HepG2 (cell line): ENCODE results near the gene BFSP1. TPM values are rescaled to one million over a fixed set of nuclear protein-coding genes. Genes with fewer than 3 reads are reported as not detected.

Experiments
- ATAC-seq: fragments of 200-7000 bp; cut with Tn5 transposase; 3 replicates; pipeline ENCODE4 v1.9.1; 2020; ENCODE audit warnings: mild to moderate bottlenecking, moderate library complexity
- BruUV-seq: library from RNA; stranded (reverse); fragments of 400-500 nt; replicated peaks from 2 replicates; lab custom pipeline; 2021; lab: Mats Ljungman, UMichigan
- CTCF ChIA-PET: fragments of 300-600 bp; formaldehyde crosslinking; extraction: SDS; loops from one replicate; lab custom pipeline; 2021; ENCODE audit warnings: low total read pairs, inconsistent platforms, low intra/inter-chr PET ratio; lab: Yijun Ruan, JAX
- POLR2A ChIA-PET: fragments of 350-600 bp; sonication (Branson Sonifier 250); formaldehyde crosslinking; loops from one replicate; lab custom pipeline; 2020; ENCODE audit warnings: antibody characterized with exemption, inconsistent platforms; lab: Yijun Ruan, JAX
- DNase-seq: peaks from one replicate; pipeline ENCODE4 v3.0.0-alpha.2; 2015; ENCODE audit warnings: low spot score
- FAIRE-seq: peaks from 3 replicates; lab custom pipeline; 2011; peaks lifted over from hg19 to GRCh38; lab: Jason Lieb, UNC
- H2AFZ ChIP-seq: one replicate; pipeline ENCODE4 v1.6.1; 2011; ENCODE audit warnings: low read length, inconsistent platforms
- H3K27ac ChIP-seq: fragments of 300-600 bp; 3 replicates; pipeline ENCODE4 v1.8.0; 2011; ENCODE audit warnings: mixed run types, mild to moderate bottlenecking, mixed read lengths, low read length, inconsistent platforms; ENCODE audit not compliant: insufficient read depth; ENCODE audit errors: extremely low read length
- H3K27me3 ChIP-seq, 2 experiments: fragments of 200-600 bp in 1 of 2; 2 replicates in 1 of 2; 3 replicates in 1 of 2; pipeline versions ENCODE4 v1.6.0 to v1.8.0; 2011; ENCODE audit warnings: low read length in 2 of 2, mild to moderate bottlenecking in 2 of 2, moderate library complexity in 2 of 2, inconsistent platforms in 1 of 2; ENCODE audit not compliant: insufficient read depth in 2 of 2, control insufficient read depth in 1 of 2
- H3K36me3 ChIP-seq, 2 experiments: fragments of 200-600 bp in 1 of 2; replicated peaks in 1 of 2; 2 replicates in 1 of 2; 3 replicates in 1 of 2; pipeline versions ENCODE4 v1.5.1 to v1.8.0; 2011; ENCODE audit warnings: low read length in 2 of 2, inconsistent platforms in 1 of 2; ENCODE audit not compliant: insufficient read depth in 2 of 2, control insufficient read depth in 1 of 2
- H3K4me1 ChIP-seq: 2 replicates; pipeline ENCODE4 v1.5.1; 2012; ENCODE audit warnings: low read length, inconsistent platforms; ENCODE audit not compliant: insufficient read depth
- H3K4me2 ChIP-seq: 2 replicates; pipeline ENCODE4 v1.6.0; 2011; ENCODE audit warnings: low read depth, low read length, inconsistent platforms
- H3K4me3 ChIP-seq, 3 experiments: fragments of 200-600 bp in 1 of 3; sonication (generic), shearing (Covaris generic) in 1 of 3; replicated peaks in 1 of 3; 2 replicates each; pipeline ENCODE4 v1.5.1; 2011 to 2016; ENCODE audit warnings: low read length in 3 of 3, inconsistent platforms in 2 of 3, low read depth in 2 of 3, mild to moderate bottlenecking in 2 of 3, control low read depth in 1 of 3, mixed read lengths in 1 of 3; ENCODE audit not compliant: insufficient read depth in 1 of 3
- H3K79me2 ChIP-seq: one replicate; pipeline ENCODE4 v1.6.1; 2011; ENCODE audit warnings: low read length, inconsistent platforms; ENCODE audit not compliant: insufficient read depth
- H3K9ac ChIP-seq: 2 replicates; pipeline ENCODE4 v1.6.0; 2011; ENCODE audit warnings: mild to moderate bottlenecking, low read depth, low read length, inconsistent platforms; ENCODE audit not compliant: insufficient read depth
- H3K9me3 ChIP-seq: 2 replicates; pipeline ENCODE4 v1.5.1; 2012; ENCODE audit warnings: mild to moderate bottlenecking, low read length
- H4K20me1 ChIP-seq: 2 replicates; pipeline ENCODE4 v1.6.0; 2011; ENCODE audit warnings: inconsistent platforms, mild to moderate bottlenecking, low read length, moderate library complexity; ENCODE audit not compliant: insufficient read depth
- JARID2 ChIP-seq: sonication (generic); formaldehyde crosslinking; IDR thresholded peaks from 2 replicates; pipeline ENCODE4 v1.8.1; 2023; ENCODE audit warnings: missing genetic modification reagents, inconsistent platforms; ENCODE audit not compliant: insufficient replicate concordance
- MNT ChIP-seq: fragments of 450-650 bp; IDR thresholded peaks from 2 replicates; pipeline ENCODE4 v1.6.1; 2016
- NFE2 ChIP-seq: sonication (generic); formaldehyde crosslinking; IDR thresholded peaks from 2 replicates; pipeline ENCODE4 v1.4.0; 2020; ENCODE audit warnings: missing genetic modification reagents
- NR2C2 ChIP-seq: sonication (generic); formaldehyde crosslinking; IDR thresholded peaks from 2 replicates; pipeline ENCODE4 v1.4.0; 2020; ENCODE audit warnings: missing genetic modification reagents, mild to moderate bottlenecking, moderate library complexity, borderline replicate concordance
- U2AF1 ChIP-seq: fragments of 200-400 bp; formaldehyde crosslinking; optimal IDR thresholded peaks from 2 replicates; pipeline ENCODE3; 2017; ENCODE audit warnings: mild to moderate bottlenecking, low read depth, low read length
- ZNF333 ChIP-seq: sonication (generic); formaldehyde crosslinking; IDR thresholded peaks from 2 replicates; pipeline ENCODE4 v1.4.0; 2020; ENCODE audit warnings: mild to moderate bottlenecking, missing genetic modification reagents, borderline replicate concordance
- ZNF563 ChIP-seq: sonication (generic); formaldehyde crosslinking; IDR thresholded peaks from 2 replicates; pipeline ENCODE4 v1.8.0; 2022; ENCODE audit warnings: mild to moderate bottlenecking, moderate library complexity, missing genetic modification reagents
- WGBS: methylation state at CpG from one replicate; pipeline ENCODE4 v1.1.6; 2017; ENCODE audit warnings: low lambda C conversion rate; 5-methylcytosine and 5-hydroxymethylcytosine counted together
- in situ Hi-C: cut with HindIII; loops from 2 replicates; pipeline ENCODE4 v1.10.0; 2017; ENCODE audit warnings: low pct_unique_long_range_greater_than_20kb; ENCODE audit not compliant: extremely low pct_ligation_motif_present
- intact Hi-C: fragments of 100-400 bp; cut with micrococcal nuclease; formaldehyde crosslinking; loops from one replicate; pipeline ENCODE4 v1.10.0; 2022; ENCODE audit not compliant: unreplicated experiment
- polyA plus RNA-seq, 8 experiments: library from polyadenylated mRNA; depleted of rRNA in 3 of 8; stranded (reverse) in 7 of 8; unstranded in 1 of 8; fragments of >200 nt; fragmentation: Illumina TruSeq in 4 of 8; extraction: Trizol in 4 of 8; gene quantifications; 2 replicates each; pipeline versions ENCODE4 v1.2.1 to v1.2.3, GENCODE V29; 2011 to 2016; ENCODE audit warnings: low read depth in 4 of 8, missing spikeins in 1 of 8, mixed read lengths in 1 of 8; ENCODE audit not compliant: insufficient read depth in 1 of 8
- total RNA-seq, 5 experiments: library from RNA; depleted of rRNA; stranded (reverse); fragments of >200 nt; fragmentation: Illumina TruSeq; extraction: Trizol; gene quantifications; 2 replicates each; pipeline ENCODE4 v1.2.3, GENCODE V29; 2016; ENCODE audit warnings: low read depth in 1 of 5
- TF ChIP-seq, protein P1 (sequence below): sonication (generic); formaldehyde crosslinking; IDR thresholded peaks from 2 replicates; pipeline ENCODE4 v1.5.0; 2020; ENCODE audit warnings: missing genetic modification reagents
- TF ChIP-seq, protein P2 (sequence below): sonication (generic); formaldehyde crosslinking; IDR thresholded peaks from 2 replicates; pipeline ENCODE4 v1.4.0; 2020; ENCODE audit warnings: missing genetic modification reagents
- TF ChIP-seq, protein P3 (sequence below): sonication (generic); formaldehyde crosslinking; IDR thresholded peaks from 2 replicates; pipeline ENCODE4 v1.4.0; 2020; ENCODE audit warnings: mild to moderate bottlenecking, missing genetic modification reagents

The BFSP1 gene
- total and polyA plus RNA-seq, 2 of the 13 experiments (the other 11 are each of a cell fraction or from before 2014, with no cell fraction given), result 0.22 to 0.26 TPM

- WGBS, result 2% methylated on average over 28 of the region's 30 CpGs
- Histone ChIP-seq H3K9me3 (no peaks in the 10 kb centered on the region), H2AFZ (peak overlapping the region; percentile 92), H4K20me1 (no peaks in the 10 kb centered on the region), H3K4me1 (peaks cover 19% of the 10 kb centered on the region), H3K4me3 (peak overlapping the region; percentile 35 to 74 (median 51)), H3K9ac (peak overlapping the region; percentile 37), H3K4me2 (peak overlapping the region; percentile 94), H3K79me2 (no peaks in the 10 kb centered on the region), H3K36me3 (no peaks in the 10 kb centered on the region), H3K27me3 (peaks cover 1 to 74% of the 10 kb centered on the region in 2 experiments; a peak in 4 of 5 replicates), H3K27ac (no peak overlapping the region)
- BruUV-seq, result no TSS peak
- FAIRE-seq, result peak; percentile 81
- in situ Hi-C loops (loop anchor here (25.0 kb wide), 1 partner anchor 782 kb away; the partner anchor contains the start of gene ZNF133), intact Hi-C loops (loop anchor here (1.0 kb wide), 6 partner anchors 26 to 771 kb away; partner anchors contain the start of gene BFSP1)
- peak; percentile 86 for ATAC-seq
- peak; percentile 64 for DNase-seq
- POLR2A ChIA-PET, result interaction anchor here (0.8 to 1.2 kb wide), 5 partner anchors 9 to 783 kb away, joined by 3 to 6 read pairs (median 4); partner anchors contain the start of genes DSTN and ZNF133
- CTCF ChIA-PET, result interaction anchor here (0.7 to 2.3 kb wide), 11 partner anchors 26 to 771 kb away, joined by 3 to 22 read pairs (median 6); partner anchors contain the start of gene BFSP1
- peak; percentile 88 for TF ChIP-seq U2AF1
- TF ChIP-seq MNT, result peak; percentile 21; the same call in 1 of the 2 replicates
- TF ChIP-seq NFE2 (CRISPR knock-in tag), result no peak
- TF ChIP-seq, protein P1, sequence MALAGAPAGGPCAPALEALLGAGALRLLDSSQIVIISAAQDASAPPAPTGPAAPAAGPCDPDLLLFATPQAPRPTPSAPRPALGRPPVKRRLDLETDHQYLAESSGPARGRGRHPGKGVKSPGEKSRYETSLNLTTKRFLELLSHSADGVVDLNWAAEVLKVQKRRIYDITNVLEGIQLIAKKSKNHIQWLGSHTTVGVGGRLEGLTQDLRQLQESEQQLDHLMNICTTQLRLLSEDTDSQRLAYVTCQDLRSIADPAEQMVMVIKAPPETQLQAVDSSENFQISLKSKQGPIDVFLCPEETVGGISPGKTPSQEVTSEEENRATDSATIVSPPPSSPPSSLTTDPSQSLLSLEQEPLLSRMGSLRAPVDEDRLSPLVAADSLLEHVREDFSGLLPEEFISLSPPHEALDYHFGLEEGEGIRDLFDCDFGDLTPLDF, result no peak
- TF ChIP-seq ZNF333, result peak; percentile 44; the same call in 1 of the 2 replicates
- peak; percentile 93 for TF ChIP-seq JARID2 (CRISPR knock-in tag)
- TF ChIP-seq, protein P2, sequence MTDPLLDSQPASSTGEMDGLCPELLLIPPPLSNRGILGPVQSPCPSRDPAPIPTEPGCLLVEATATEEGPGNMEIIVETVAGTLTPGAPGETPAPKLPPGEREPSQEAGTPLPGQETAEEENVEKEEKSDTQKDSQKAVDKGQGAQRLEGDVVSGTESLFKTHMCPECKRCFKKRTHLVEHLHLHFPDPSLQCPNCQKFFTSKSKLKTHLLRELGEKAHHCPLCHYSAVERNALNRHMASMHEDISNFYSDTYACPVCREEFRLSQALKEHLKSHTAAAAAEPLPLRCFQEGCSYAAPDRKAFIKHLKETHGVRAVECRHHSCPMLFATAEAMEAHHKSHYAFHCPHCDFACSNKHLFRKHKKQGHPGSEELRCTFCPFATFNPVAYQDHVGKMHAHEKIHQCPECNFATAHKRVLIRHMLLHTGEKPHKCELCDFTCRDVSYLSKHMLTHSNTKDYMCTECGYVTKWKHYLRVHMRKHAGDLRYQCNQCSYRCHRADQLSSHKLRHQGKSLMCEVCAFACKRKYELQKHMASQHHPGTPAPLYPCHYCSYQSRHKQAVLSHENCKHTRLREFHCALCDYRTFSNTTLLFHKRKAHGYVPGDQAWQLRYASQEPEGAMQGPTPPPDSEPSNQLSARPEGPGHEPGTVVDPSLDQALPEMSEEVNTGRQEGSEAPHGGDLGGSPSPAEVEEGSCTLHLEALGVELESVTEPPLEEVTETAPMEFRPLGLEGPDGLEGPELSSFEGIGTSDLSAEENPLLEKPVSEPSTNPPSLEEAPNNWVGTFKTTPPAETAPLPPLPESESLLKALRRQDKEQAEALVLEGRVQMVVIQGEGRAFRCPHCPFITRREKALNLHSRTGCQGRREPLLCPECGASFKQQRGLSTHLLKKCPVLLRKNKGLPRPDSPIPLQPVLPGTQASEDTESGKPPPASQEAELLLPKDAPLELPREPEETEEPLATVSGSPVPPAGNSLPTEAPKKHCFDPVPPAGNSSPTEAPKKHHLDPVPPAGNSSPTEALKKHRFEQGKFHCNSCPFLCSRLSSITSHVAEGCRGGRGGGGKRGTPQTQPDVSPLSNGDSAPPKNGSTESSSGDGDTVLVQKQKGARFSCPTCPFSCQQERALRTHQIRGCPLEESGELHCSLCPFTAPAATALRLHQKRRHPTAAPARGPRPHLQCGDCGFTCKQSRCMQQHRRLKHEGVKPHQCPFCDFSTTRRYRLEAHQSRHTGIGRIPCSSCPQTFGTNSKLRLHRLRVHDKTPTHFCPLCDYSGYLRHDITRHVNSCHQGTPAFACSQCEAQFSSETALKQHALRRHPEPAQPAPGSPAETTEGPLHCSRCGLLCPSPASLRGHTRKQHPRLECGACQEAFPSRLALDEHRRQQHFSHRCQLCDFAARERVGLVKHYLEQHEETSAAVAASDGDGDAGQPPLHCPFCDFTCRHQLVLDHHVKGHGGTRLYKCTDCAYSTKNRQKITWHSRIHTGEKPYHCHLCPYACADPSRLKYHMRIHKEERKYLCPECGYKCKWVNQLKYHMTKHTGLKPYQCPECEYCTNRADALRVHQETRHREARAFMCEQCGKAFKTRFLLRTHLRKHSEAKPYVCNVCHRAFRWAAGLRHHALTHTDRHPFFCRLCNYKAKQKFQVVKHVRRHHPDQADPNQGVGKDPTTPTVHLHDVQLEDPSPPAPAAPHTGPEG (CRISPR knock-in tag), result peak; percentile 30; the same call in 1 of the 2 replicates
- peak; percentile 50; the same call in 1 of the 2 replicates for TF ChIP-seq NR2C2 (CRISPR knock-in tag)
- TF ChIP-seq ZNF563 (CRISPR knock-in tag), result 0 out of 2 replicates have a peak, but pooled peaks have one; percentile 8
- TF ChIP-seq, protein P3, sequence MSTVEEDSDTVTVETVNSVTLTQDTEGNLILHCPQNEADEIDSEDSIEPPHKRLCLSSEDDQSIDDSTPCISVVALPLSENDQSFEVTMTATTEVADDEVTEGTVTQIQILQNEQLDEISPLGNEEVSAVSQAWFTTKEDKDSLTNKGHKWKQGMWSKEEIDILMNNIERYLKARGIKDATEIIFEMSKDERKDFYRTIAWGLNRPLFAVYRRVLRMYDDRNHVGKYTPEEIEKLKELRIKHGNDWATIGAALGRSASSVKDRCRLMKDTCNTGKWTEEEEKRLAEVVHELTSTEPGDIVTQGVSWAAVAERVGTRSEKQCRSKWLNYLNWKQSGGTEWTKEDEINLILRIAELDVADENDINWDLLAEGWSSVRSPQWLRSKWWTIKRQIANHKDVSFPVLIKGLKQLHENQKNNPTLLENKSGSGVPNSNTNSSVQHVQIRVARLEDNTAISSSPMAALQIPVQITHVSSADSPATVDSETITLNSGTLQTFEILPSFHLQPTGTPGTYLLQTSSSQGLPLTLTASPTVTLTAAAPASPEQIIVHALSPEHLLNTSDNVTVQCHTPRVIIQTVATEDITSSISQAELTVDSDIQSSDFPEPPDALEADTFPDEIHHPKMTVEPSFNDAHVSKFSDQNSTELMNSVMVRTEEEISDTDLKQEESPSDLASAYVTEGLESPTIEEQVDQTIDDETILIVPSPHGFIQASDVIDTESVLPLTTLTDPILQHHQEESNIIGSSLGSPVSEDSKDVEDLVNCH, result peak; percentile 72; the same call in 1 of the 2 replicates
These were observed 26.1 kb downstream of the BFSP1 start for GRCh38 chr20:17504898-17505635.
